T-helper 9 cell (primary cell): Measurements from ENCODE around the gene SMIM35.

ENCODE experiments used
- DNase-seq: peaks from one replicate; pipeline ENCODE4 v3.0.0-alpha.2; 2020

Gene SMIM35

GRCh38 chr11:118056806-118057205 is 30.0 kb downstream of the SMIM35 start:
- DNase-seq = no peak

DNA sequence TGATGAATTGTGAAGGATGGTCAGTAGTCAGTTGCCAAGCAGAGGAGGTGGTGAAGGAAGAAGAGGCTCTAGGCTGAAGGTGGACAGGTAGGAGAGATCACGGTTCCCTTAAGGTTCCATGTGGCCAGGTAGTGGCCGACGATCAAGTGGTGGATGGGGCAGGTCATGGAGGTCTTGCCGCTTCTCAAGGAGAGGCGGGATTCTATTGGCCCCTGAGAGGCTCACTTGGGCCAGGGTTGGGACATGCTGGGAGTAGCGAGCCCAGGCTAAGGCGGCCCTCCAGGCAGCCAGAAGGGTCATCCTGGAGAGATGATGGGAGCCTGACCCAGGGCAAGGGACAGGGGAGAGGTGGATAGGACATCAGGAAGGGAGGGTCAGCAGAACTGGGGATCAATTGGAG is 30.8 kb downstream of the SMIM35 start:
- DNase-seq = no peak

DNA sequence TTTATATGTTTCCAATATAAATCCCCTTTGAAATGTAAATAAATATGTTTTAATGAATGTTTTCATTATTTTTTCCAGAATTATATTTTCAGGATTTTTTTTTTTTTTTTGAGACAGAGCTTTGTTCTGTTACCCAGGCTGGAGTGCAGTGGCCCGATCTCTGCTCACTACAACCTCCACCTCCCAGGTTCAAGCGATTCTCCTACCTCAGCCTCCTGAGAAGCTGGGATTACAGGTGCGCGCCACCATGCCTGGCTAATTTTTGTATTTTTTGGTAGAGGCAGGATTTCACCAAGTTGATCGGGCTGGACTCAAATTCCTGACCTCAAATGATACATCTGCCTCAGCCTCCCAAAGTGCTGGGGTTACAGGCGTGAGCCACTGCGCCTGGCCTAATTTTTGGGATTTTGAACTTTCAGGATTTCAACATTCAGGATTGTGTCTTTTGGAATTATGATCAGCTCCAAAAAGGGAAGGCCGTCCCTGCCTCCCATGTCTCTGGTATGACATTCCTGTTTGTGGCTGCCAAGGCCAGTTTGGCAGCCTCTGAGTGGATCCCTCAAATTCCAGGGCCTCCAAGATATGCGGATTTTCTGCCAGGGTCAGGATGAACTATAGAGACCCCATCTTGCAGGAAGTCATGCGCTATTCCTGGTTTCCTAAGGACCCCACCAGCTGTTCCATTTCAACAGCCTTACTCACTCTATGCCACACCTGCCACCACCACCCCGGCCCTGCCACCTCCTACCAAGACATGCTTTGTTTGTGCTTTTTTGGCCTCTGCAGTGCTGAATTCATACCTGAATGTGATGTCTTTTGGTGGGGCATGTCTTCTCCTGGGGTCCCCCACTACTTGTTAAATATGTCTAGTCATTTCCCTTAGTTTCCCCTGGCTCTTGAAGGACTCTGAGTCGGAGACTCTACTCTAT is 31.8 kb downstream of the SMIM35 start:
- DNase-seq = no peak

DNA sequence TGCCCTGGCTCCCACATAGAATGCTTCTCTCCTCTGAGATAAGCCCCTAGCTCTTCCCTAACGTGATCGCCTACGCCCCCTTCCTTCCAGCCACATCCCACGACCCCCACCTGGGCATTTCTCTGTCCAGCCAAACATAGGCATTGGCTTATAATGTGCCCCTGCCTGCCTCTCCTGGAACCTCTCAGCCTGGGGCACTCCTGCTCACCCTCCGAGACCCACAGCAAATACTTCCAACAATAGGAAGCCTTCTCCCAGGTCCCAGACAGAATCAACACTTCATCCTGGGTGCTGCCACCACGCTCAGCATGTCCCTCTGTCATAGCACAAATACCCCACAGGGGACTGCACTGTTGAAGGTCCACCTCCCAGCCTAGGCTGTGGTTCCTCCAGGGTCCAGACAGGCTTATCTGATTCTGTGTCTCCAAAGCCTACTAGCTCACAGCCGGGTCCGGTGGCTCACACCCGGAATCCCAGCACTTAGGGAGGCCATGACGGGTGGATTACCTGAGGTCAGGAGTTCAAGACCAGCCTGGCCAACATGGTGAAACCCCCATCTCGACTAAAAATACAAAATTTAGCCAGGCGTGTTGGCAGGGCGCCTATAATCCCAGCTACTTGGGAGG is 34.1 kb downstream of the SMIM35 start:
- DNase-seq = no peak

GRCh38 chr11:118051611-118052461 is 34.9 kb downstream of the SMIM35 start:
- peak; percentile 58 for DNase-seq

DNA sequence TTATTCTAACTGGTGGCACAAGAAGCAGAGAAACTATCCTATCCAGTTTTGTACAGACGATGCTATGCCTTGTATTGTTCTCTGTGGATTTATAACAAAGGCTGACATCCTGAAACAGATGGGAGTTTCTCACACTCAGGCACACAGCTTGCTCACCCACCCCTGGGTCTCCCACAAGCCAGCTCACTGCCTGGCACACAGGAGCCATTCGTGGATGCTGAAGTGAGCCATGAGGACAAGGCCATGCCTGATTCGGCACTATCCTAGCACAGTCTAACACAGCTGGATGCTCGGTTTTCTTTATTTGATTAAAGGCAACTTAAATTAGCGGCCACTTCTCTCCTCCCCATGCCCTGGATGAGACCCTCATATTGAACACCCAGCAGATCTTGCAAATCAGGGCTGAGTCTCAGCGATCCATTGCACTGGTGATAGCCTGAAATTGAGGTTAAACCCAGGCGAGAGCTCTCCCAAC is 35.6 kb downstream of the SMIM35 start:
- no peak for DNase-seq

DNA sequence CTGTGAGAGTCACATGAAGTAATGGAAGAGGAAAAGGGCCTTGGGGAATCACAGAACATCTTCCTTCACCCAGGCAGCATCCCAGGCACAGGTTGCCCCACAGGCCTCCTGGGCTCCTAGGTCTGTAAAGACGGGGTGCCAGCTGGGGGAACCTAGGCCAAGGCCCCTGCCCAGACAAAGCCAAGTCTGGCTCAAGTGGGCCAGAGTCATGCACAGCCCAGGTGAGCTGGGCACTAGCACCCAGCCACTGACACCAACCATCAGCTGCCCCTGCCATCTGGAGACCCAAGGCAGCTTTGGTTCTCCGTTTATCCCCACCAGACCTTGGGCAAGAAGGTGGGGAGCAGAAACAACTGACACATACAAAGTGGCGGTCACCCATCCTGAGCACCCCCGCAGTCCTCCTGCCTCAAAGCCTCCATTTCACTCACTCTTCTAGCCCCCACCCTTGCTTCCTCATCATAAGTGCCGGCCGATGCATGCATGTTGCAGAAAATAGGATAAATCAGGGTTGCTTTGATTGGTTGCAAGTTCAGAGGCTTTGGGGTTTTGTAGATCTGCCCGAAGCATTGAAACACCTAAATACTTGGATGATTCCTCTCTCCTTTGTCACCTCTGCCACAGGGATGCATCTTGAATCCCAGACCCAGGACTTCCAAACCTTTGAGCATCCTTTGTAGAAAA is 36.4 kb downstream of the SMIM35 start:
- DNase-seq = no peak

GRCh38 chr11:118049771-118050170 is 37.0 kb downstream of the SMIM35 start:
- DNase-seq = no peak

GRCh38 chr11:118048472-118049370 is 38.0 kb downstream of the SMIM35 start:
- DNase-seq = no peak

- no peak for DNase-seq
Measured at GRCh38 chr11:118047749-118048148, 39.0 kb downstream of the SMIM35 start.

DNA sequence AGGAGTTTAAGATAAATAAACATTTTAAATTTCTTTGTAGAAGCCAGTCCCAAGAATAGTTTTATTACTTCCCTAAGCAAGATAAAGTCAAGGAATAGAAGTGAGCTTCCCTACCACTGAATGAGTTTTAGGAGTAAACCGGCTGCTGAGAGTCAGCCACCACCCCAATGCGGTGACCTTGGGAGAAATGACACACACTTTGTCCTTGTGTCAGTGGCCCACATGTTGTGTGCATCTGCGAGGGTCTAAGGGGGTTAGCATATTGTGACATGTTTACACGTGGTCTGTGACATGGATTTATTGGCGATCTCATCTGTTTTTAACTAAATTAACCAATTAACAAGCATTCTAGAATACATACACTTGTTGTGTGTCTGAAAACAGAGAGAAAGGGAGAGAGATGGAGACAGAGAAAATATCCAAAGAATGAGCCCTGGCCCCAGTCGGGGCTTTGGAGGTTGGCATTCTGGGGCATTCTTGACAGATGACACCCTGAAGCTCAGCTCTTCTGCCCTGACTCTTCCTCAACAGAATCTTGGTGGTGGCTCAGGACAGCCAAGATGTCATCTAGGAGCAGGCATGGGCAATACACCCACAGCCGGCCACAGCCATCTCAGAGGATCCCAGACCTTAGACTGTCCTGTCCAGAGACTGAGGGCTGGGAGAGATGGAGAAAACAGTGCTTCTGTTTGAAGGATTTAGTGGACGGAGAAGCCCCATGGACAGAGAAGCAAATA is 39.6 kb downstream of the SMIM35 start:
- DNase-seq = no peak

- DNase-seq = peak; percentile 27
Measured at GRCh38 chr11:118046051-118046963, 40.5 kb downstream of the SMIM35 start.

GRCh38 chr11:118045191-118045590 is 41.6 kb downstream of the SMIM35 start:
- no peak for DNase-seq

GRCh38 chr11:118042796-118043195 is 44.0 kb downstream of the SMIM35 start:
- DNase-seq = no peak

DNA sequence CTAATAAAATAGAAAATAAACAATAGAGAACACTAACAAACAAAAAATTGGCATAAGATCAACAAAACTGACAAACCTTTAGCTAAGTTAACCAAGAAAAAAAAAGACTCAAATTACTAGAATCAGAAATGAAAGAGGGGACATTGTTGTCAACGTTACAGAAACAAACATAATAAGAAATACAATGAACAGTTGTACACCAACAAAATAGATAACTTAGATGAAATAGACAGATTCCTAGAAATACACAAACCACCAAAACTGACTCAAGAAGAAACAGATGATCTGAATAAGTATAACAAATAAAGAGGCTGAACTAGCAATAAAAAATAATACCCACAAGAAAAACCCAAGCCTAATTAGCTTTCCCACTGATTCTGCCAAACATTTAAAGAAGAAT is 44.6 kb downstream of the SMIM35 start:
- DNase-seq = no peak

GRCh38 chr11:118033443-118033842 is 53.3 kb downstream of the SMIM35 start:
- DNase-seq = no peak

GRCh38 chr11:118028626-118029025 is 58.1 kb downstream of the SMIM35 start:
- DNase-seq = no peak

DNA sequence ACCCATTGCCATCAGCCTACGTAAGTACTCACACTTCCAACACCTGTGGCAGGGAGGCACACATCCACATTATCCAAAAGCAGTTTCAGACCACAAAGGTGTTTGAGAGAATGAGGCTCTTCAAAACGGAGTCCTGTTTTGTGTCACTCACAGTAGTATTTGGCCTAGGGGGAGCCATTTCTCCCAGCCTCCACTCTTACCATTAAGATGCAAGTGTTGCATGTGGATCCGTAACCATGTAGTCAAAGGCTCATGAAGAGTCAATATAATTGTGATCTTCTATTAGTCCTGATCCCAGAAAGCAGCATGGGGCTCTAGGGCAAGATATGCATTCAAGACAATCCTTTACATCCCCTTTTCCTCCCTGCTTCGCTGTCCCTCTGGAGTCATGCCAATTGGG is 59.1 kb downstream of the SMIM35 start:
- no peak for DNase-seq

- no peak for DNase-seq
Measured at GRCh38 chr11:118021146-118021545, 65.6 kb downstream of the SMIM35 start.

GRCh38 chr11:118018401-118018800 is 68.4 kb downstream of the SMIM35 start:
- no peak for DNase-seq
